Keratinocyte (primary cell): ENCODE data around the gene PLA2G2D. TPM values are rescaled to one million over a fixed set of nuclear protein-coding genes. Genes with fewer than 3 reads are reported as not detected.

Source experiments
- DNase-seq: peaks from one replicate; pipeline ENCODE4 v3.0.0-alpha.2; 2011; ENCODE audit warnings: low read depth, missing footprints, low spot score
- FAIRE-seq: peaks from 2 replicates; lab custom pipeline; 2011; peaks lifted over from hg19 to GRCh38; lab: Jason Lieb, UNC
- H2AFZ ChIP-seq: 2 replicates; pipeline ENCODE4 v1.6.0; 2012; ENCODE audit warnings: low read length, control low read depth, inconsistent platforms; ENCODE audit not compliant: control insufficient read depth
- H3K27ac ChIP-seq: 2 replicates; pipeline ENCODE4 v1.5.1; 2011; ENCODE audit warnings: low read length; ENCODE audit not compliant: control insufficient read depth, insufficient read depth
- H3K27me3 ChIP-seq: 3 replicates; pipeline ENCODE4 v1.6.0; 2011; ENCODE audit warnings: low read length; ENCODE audit not compliant: control insufficient read depth, insufficient read depth; ENCODE audit errors: extremely low read depth
- H3K36me3 ChIP-seq, 2 experiments: 2 replicates in 1 of 2; 3 replicates in 1 of 2; pipeline ENCODE4 v1.5.1; 2011; ENCODE audit warnings: low read length in 2 of 2, mild to moderate bottlenecking in 1 of 2; ENCODE audit not compliant: control insufficient read depth in 2 of 2, insufficient read depth in 2 of 2; ENCODE audit errors: extremely low read depth in 1 of 2
- H3K4me1 ChIP-seq: 3 replicates; pipeline ENCODE4 v1.5.1; 2011; ENCODE audit warnings: low read length; ENCODE audit not compliant: control insufficient read depth, insufficient read depth; ENCODE audit errors: extremely low read depth
- H3K4me2 ChIP-seq: 3 replicates; pipeline ENCODE4 v1.6.0; 2011; ENCODE audit warnings: low read depth, low read length; ENCODE audit not compliant: control insufficient read depth, insufficient read depth; ENCODE audit errors: extremely low read depth
- H3K4me3 ChIP-seq, 3 experiments: fragments of 200-600 bp in 1 of 3; sonication (generic) in 1 of 3; 2 replicates in 2 of 3; 3 replicates in 1 of 3; pipeline ENCODE4 v1.5.1; 2011 to 2016; ENCODE audit warnings: low read length in 3 of 3, mild to moderate bottlenecking in 3 of 3, control low read depth in 2 of 3, inconsistent platforms in 1 of 3, low read depth in 1 of 3, mixed read lengths in 1 of 3, mixed run types in 1 of 3, moderate library complexity in 1 of 3; ENCODE audit not compliant: control insufficient read depth in 2 of 3, insufficient read depth in 2 of 3; ENCODE audit errors: extremely low read depth in 1 of 3
- H3K79me2 ChIP-seq: 2 replicates; pipeline ENCODE4 v1.6.0; 2012; ENCODE audit warnings: low read length; ENCODE audit not compliant: control insufficient read depth, insufficient read depth
- H3K9ac ChIP-seq: 3 replicates; pipeline ENCODE4 v1.6.0; 2011; ENCODE audit warnings: low read length; ENCODE audit not compliant: control insufficient read depth, insufficient read depth; ENCODE audit errors: extremely low read depth
- H3K9me1 ChIP-seq: 3 replicates; pipeline ENCODE4 v1.6.0; 2011; ENCODE audit warnings: low read length; ENCODE audit not compliant: control insufficient read depth, insufficient read depth; ENCODE audit errors: extremely low read depth
- H3K9me3 ChIP-seq: 2 replicates; pipeline ENCODE4 v1.5.1; 2012; ENCODE audit warnings: low read depth, low read length; ENCODE audit not compliant: control insufficient read depth
- H4K20me1 ChIP-seq: 3 replicates; pipeline ENCODE4 v1.6.0; 2011; ENCODE audit warnings: low read length; ENCODE audit not compliant: control insufficient read depth, insufficient read depth; ENCODE audit errors: extremely low read depth
- EZH2 ChIP-seq: IDR thresholded peaks from one replicate; pipeline ENCODE4 v1.6.1; 2012; ENCODE audit warnings: inconsistent platforms, mild to moderate bottlenecking, low read length, moderate library complexity
- dilution Hi-C: fragments of 300-500 bp; cut with MboI; formaldehyde crosslinking; loops from one replicate; pipeline ENCODE4 v1.7.0; 2020; ENCODE audit warnings: low sequenced_read_pairs; ENCODE audit not compliant: extremely low pct_ligation_motif_present
- polyA plus RNA-seq, 5 experiments: library from polyadenylated mRNA; depleted of rRNA in 3 of 5; stranded (reverse) in 3 of 5; stranded (forward) in 1 of 5; unstranded in 1 of 5; fragments of >200 nt; gene quantifications; 1 replicate in 1 of 5; 2 replicates in 3 of 5; 3 replicates in 1 of 5; pipeline versions ENCODE4 v1.2.1 to v1.2.3, GENCODE V29; 2011 to 2012; ENCODE audit warnings: missing spikeins in 2 of 5, low read depth in 1 of 5, low replicate concordance in 1 of 5
- TF ChIP-seq, protein P1 (sequence below), 3 experiments: IDR thresholded peaks in 1 of 3; conservative IDR thresholded peaks in 1 of 3; optimal IDR thresholded peaks in 1 of 3; 2 replicates in 2 of 3; 3 replicates in 1 of 3; pipeline versions ENCODE3 to v1.5.1; 2011; ENCODE audit warnings: low read length in 3 of 3, mild to moderate bottlenecking in 3 of 3, moderate library complexity in 2 of 3, control low read depth in 1 of 3, inconsistent platforms in 1 of 3; ENCODE audit not compliant: insufficient read depth in 2 of 3; ENCODE audit errors: extremely low read depth in 1 of 3

Gene PLA2G2D
- polyA plus RNA-seq, 1 donor (not counting 4 experiments of a cell fraction or from before 2014, with no cell fraction given): not detected

DNA sequence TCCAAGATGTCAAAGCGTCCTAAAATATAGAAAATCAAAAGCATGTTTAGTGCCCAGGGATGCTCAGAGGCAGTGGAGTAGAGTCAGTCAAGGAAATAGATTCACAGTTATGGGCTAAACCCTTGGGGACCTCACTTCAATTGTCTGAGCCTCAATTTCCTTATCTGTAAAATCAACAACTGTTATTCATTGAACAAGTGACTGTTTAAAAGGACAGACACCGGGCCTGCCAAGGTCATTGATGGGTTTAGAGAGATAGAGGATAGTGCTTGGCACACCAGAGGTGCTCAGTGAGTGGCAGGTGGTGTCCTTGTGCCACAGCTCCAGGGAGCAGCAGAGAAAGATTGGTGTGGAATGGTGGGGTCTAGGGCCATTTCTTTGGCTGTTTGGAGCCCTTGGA lies 36.6 kb downstream of the PLA2G2D start:
- H3K27ac ChIP-seq: no peak overlapping the region
- no peaks in the 10 kb centered on the region for H4K20me1 ChIP-seq
- no peak for DNase-seq
- H3K27me3 ChIP-seq: peaks cover 28% of the 10 kb centered on the region
- H3K9me1 ChIP-seq: no peaks in the 10 kb centered on the region
- FAIRE-seq: no peak
- TF ChIP-seq, protein P1, sequence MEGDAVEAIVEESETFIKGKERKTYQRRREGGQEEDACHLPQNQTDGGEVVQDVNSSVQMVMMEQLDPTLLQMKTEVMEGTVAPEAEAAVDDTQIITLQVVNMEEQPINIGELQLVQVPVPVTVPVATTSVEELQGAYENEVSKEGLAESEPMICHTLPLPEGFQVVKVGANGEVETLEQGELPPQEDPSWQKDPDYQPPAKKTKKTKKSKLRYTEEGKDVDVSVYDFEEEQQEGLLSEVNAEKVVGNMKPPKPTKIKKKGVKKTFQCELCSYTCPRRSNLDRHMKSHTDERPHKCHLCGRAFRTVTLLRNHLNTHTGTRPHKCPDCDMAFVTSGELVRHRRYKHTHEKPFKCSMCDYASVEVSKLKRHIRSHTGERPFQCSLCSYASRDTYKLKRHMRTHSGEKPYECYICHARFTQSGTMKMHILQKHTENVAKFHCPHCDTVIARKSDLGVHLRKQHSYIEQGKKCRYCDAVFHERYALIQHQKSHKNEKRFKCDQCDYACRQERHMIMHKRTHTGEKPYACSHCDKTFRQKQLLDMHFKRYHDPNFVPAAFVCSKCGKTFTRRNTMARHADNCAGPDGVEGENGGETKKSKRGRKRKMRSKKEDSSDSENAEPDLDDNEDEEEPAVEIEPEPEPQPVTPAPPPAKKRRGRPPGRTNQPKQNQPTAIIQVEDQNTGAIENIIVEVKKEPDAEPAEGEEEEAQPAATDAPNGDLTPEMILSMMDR (optimal IDR thresholded peaks at IDR 0.05 in 1 of 3, IDR thresholded peaks at IDR 0.05 in 1 of 3, conservative IDR thresholded peaks at IDR 0.05 in 1 of 3; ENCODE audit: extremely low read depth in 1 of 3, insufficient read depth in 2 of 3, low read length in 3 of 3): no peak
- TF ChIP-seq EZH2: no peak
- dilution Hi-C loops: no loop called here
- no peak overlapping the region for H2AFZ ChIP-seq
- no peaks in the 10 kb centered on the region for H3K79me2 ChIP-seq
- no peak overlapping the region for H3K4me2 ChIP-seq
- H3K36me3 ChIP-seq: no peaks in the 10 kb centered on the region
- no peak overlapping the region for H3K4me3 ChIP-seq
- no peaks in the 10 kb centered on the region for H3K9me3 ChIP-seq
- H3K9ac ChIP-seq: no peak overlapping the region
- H3K4me1 ChIP-seq: no peaks in the 10 kb centered on the region

DNA sequence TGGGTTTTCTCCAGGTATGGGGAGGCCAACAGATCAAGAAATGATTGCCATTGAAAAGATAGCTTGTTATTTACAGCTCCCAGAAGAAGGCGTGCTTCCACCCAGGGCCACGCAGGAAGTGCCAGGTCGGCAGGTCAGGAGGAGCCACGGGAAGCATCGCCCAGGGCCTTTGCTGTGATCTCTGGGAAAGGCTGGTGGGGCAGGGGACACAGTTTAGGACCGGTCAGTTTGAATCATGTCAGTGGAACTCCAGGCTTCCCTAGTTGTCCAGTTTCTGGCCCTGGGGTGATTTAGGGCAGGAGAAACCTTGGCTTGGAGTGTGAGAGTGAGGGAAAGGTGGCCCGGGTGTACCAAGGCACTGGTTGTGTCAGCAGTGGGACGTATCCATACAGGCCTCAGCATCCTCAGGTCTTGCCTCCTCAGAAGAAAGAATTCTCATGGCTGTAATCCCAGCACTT lies 38.0 kb downstream of the PLA2G2D start:
- dilution Hi-C loops: no loop called here
- no peak overlapping the region for H3K9ac ChIP-seq
- DNase-seq (no peak), FAIRE-seq (no peak)
- no peaks in the 10 kb centered on the region for H3K4me1 ChIP-seq
- H3K9me1 ChIP-seq: no peaks in the 10 kb centered on the region
- H3K4me3 ChIP-seq: no peak overlapping the region
- H3K36me3 ChIP-seq: no peaks in the 10 kb centered on the region
- no peaks in the 10 kb centered on the region for H4K20me1 ChIP-seq
- H3K79me2 ChIP-seq: no peaks in the 10 kb centered on the region
- H3K4me2 ChIP-seq: no peak overlapping the region
- no peak overlapping the region for H2AFZ ChIP-seq
- H3K27ac ChIP-seq: no peak overlapping the region
- no peak for TF ChIP-seq EZH2
- H3K9me3 ChIP-seq: no peaks in the 10 kb centered on the region
- peaks cover 36% of the 10 kb centered on the region for H3K27me3 ChIP-seq
